ENCODE measurements around the gene ASZ1.

DNA sequence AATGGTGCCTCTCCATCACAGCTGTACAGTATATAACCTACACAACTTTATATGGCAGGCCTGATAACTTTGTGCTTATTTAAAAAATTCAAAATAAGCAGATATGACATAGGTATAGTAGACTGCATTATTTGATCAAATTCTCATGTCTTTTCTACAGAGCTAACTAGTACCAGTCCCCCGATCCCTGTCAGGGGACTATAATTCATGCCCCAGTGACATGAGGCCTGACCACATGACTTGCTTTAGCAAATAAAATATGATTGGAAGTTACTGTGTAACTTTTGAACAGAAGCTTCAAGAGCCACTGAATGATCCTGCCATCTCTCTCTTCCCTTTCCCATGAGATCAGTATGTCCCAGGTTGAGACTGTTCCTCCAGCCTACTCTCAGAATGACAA, 55.2 kb downstream of the ASZ1 start:
- TF ChIP-seq, protein P1, sequence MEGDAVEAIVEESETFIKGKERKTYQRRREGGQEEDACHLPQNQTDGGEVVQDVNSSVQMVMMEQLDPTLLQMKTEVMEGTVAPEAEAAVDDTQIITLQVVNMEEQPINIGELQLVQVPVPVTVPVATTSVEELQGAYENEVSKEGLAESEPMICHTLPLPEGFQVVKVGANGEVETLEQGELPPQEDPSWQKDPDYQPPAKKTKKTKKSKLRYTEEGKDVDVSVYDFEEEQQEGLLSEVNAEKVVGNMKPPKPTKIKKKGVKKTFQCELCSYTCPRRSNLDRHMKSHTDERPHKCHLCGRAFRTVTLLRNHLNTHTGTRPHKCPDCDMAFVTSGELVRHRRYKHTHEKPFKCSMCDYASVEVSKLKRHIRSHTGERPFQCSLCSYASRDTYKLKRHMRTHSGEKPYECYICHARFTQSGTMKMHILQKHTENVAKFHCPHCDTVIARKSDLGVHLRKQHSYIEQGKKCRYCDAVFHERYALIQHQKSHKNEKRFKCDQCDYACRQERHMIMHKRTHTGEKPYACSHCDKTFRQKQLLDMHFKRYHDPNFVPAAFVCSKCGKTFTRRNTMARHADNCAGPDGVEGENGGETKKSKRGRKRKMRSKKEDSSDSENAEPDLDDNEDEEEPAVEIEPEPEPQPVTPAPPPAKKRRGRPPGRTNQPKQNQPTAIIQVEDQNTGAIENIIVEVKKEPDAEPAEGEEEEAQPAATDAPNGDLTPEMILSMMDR (IDR thresholded peaks at IDR 0.05; ENCODE audit: low read depth, low read length, poor library complexity, severe bottlenecking), result no peak
- no peak for TF ChIP-seq EZH2phosphoT487 (IDR thresholded peaks at IDR 0.05; ENCODE audit: borderline replicate concordance, low read length)
